K562 (cell line): ENCODE measurements around the gene TNC. TPM values are rescaled to one million over a fixed set of nuclear protein-coding genes. Genes with fewer than 3 reads are reported as not detected.

ENCODE experiments used
- ATAC-seq: fragments of 200-7000 bp; cut with Tn5 transposase; 3 replicates; pipeline ENCODE4 v1.9.1; 2020; ENCODE audit warnings: moderate library complexity
- BruUV-seq: library from RNA; stranded (reverse); fragments of 400-500 nt; replicated peaks from 2 replicates; lab custom pipeline; 2021; lab: Mats Ljungman, UMichigan
- CTCF ChIA-PET: fragments of 300-600 bp; formaldehyde crosslinking; extraction: SDS; loops from one replicate; lab custom pipeline; 2021; ENCODE audit warnings: low intra/inter-chr PET ratio; lab: Yijun Ruan, JAX
- POLR2A ChIA-PET: fragments of 300-600, 350-650 bp; sonication (Branson Sonifier 250); formaldehyde crosslinking; extraction: SDS; loops from one replicate; lab custom pipeline; 2021; ENCODE audit warnings: antibody characterized with exemption, inconsistent platforms; lab: Yijun Ruan, JAX
- DNase-seq, 4 experiments: peaks; one replicate each; pipeline versions ENCODE4 v3.0.0 to v3.0.0-alpha.2; 2011 to 2018; ENCODE audit warnings: low spot score in 3 of 4, mixed read lengths in 3 of 4; ENCODE audit errors: extremely low read depth in 1 of 4
- FAIRE-seq: peaks from 2 replicates; lab custom pipeline; 2011; peaks lifted over from hg19 to GRCh38; lab: Jason Lieb, UNC
- H2AFZ ChIP-seq: 2 replicates; pipeline ENCODE4 v1.6.0; 2011; ENCODE audit warnings: low read depth, low read length, control low read depth, inconsistent platforms
- H3K27ac ChIP-seq: fragments of 200-600 bp; 3 replicates; pipeline ENCODE4 v1.8.0; 2011; ENCODE audit warnings: low read depth, mild to moderate bottlenecking, control low read depth, inconsistent platforms, low read length, moderate library complexity, mixed read lengths; ENCODE audit errors: extremely low read depth
- H3K27me3 ChIP-seq, 2 experiments: fragments of 300-600 bp in 1 of 2; 2 replicates in 1 of 2; 3 replicates in 1 of 2; pipeline versions ENCODE4 v1.6.0 to v1.8.0; 2011; ENCODE audit warnings: inconsistent platforms in 2 of 2, low read length in 2 of 2, mild to moderate bottlenecking in 1 of 2, mixed read lengths in 1 of 2, moderate library complexity in 1 of 2; ENCODE audit not compliant: control insufficient read depth in 2 of 2, insufficient read depth in 2 of 2
- H3K36me3 ChIP-seq: fragments of 300-600 bp; 3 replicates; pipeline ENCODE4 v1.8.0; 2011; ENCODE audit warnings: mild to moderate bottlenecking, low read length, inconsistent platforms; ENCODE audit not compliant: control insufficient read depth, insufficient read depth
- H3K4me1 ChIP-seq, 2 experiments: fragments of 200-600 bp in 1 of 2; replicated peaks in 1 of 2; 2 replicates in 1 of 2; 3 replicates in 1 of 2; pipeline versions ENCODE4 v1.5.1 to v1.8.0; 2011; ENCODE audit warnings: inconsistent platforms in 2 of 2, low read length in 2 of 2, mild to moderate bottlenecking in 1 of 2, mixed read lengths in 1 of 2, moderate library complexity in 1 of 2; ENCODE audit not compliant: control insufficient read depth in 2 of 2, insufficient read depth in 2 of 2
- H3K4me2 ChIP-seq: 2 replicates; pipeline ENCODE4 v1.6.1; 2011; ENCODE audit warnings: low read length, control low read depth, inconsistent platforms, mixed read lengths; ENCODE audit not compliant: insufficient read depth
- H3K4me3 ChIP-seq: fragments of 200-600 bp; sonication (generic), shearing (Covaris generic); 2 replicates; pipeline ENCODE4 v1.5.1; 2016; ENCODE audit warnings: control low read depth, inconsistent platforms
- H3K79me2 ChIP-seq: fragments of 200-600 bp; 3 replicates; pipeline ENCODE4 v1.8.0; 2011; ENCODE audit warnings: low read length, inconsistent platforms; ENCODE audit not compliant: control insufficient read depth, insufficient read depth
- H3K9ac ChIP-seq, 2 experiments: 2 replicates each; pipeline versions ENCODE4 v1.6.0 to v1.6.1; 2011; ENCODE audit warnings: low read depth in 2 of 2, low read length in 2 of 2, control low read depth in 1 of 2, inconsistent platforms in 1 of 2, mild to moderate bottlenecking in 1 of 2, mixed read lengths in 1 of 2; ENCODE audit not compliant: insufficient read depth in 1 of 2
- H3K9me1 ChIP-seq: one replicate; pipeline ENCODE4 v1.6.0; 2011; ENCODE audit warnings: inconsistent platforms, mild to moderate bottlenecking, low read length, moderate library complexity; ENCODE audit not compliant: control insufficient read depth, insufficient read depth
- H3K9me3 ChIP-seq: replicated peaks from 2 replicates; pipeline ENCODE4 v1.5.1; 2011; ENCODE audit warnings: low read depth, low read length, inconsistent platforms; ENCODE audit not compliant: control insufficient read depth, insufficient read depth
- H4K20me1 ChIP-seq: replicated peaks from 2 replicates; pipeline ENCODE4 v1.6.1; 2011; ENCODE audit warnings: low read length, inconsistent platforms, mixed read lengths; ENCODE audit not compliant: control insufficient read depth, insufficient read depth
- CREBBP ChIP-seq: IDR thresholded peaks from one replicate; pipeline ENCODE4 v1.6.1; 2012; ENCODE audit warnings: low read depth, mild to moderate bottlenecking, control low read depth, inconsistent platforms, low read length
- E2F6 ChIP-seq, 2 experiments: IDR thresholded peaks; 2 replicates each; pipeline ENCODE4 v1.6.1; 2011; ENCODE audit warnings: borderline replicate concordance in 1 of 2, control low read depth in 1 of 2, low read depth in 1 of 2, low read length in 1 of 2, mild to moderate bottlenecking in 1 of 2, mixed read lengths in 1 of 2, moderate library complexity in 1 of 2; ENCODE audit not compliant: insufficient read depth in 1 of 2, insufficient read length in 1 of 2, poor library complexity in 1 of 2, severe bottlenecking in 1 of 2; ENCODE audit errors: extremely low read depth in 1 of 2
- FOSL1 ChIP-seq: fragments of 200-800 bp; sonication (Bioruptor generic); conservative IDR thresholded peaks from 2 replicates; pipeline ENCODE4 v1.6.1; 2016; ENCODE audit warnings: missing genetic modification characterization, missing compliant biosample characterization
- GABPB1 ChIP-seq: sonication (generic); formaldehyde crosslinking; IDR thresholded peaks from 2 replicates; pipeline ENCODE4 v1.8.0; 2022; ENCODE audit warnings: mild to moderate bottlenecking, missing genetic modification reagents
- GTF2E2 ChIP-seq: fragments of 200-800 bp; sonication (Bioruptor generic); IDR thresholded peaks from 2 replicates; pipeline ENCODE4 v1.6.1; 2016; ENCODE audit warnings: missing genetic modification characterization, missing compliant biosample characterization
- MAFK ChIP-seq: IDR thresholded peaks from 2 replicates; pipeline ENCODE4 v1.6.1; 2011; ENCODE audit warnings: low read length, improper control_type of control experiment
- MCM5 ChIP-seq: fragments of 450-650 bp; IDR thresholded peaks from 2 replicates; pipeline ENCODE4 v1.6.1; 2016; ENCODE audit warnings: low read depth
- SIN3A ChIP-seq, 2 experiments: fragments of 150-350 bp in 1 of 2; IDR thresholded peaks; 2 replicates each; pipeline ENCODE4 v1.6.1; 2011 to 2016; ENCODE audit warnings: borderline replicate concordance in 2 of 2, low read depth in 2 of 2, low read length in 2 of 2, mild to moderate bottlenecking in 2 of 2, moderate library complexity in 2 of 2; ENCODE audit not compliant: control insufficient read depth in 1 of 2
- SRSF3 ChIP-seq: fragments of 200-400 bp; formaldehyde crosslinking; IDR thresholded peaks from 2 replicates; pipeline ENCODE4 v1.6.1; 2016; ENCODE audit warnings: mild to moderate bottlenecking, low read length, moderate library complexity; ENCODE audit not compliant: insufficient read depth
- ZBTB33 ChIP-seq: sonication (generic); formaldehyde crosslinking; IDR thresholded peaks from 2 replicates; pipeline ENCODE4 v1.8.1; 2023; ENCODE audit warnings: mild to moderate bottlenecking, missing genetic modification reagents
- ZFX ChIP-seq: sonication (generic); formaldehyde crosslinking; IDR thresholded peaks from 2 replicates; pipeline ENCODE4 v1.8.0; 2022; ENCODE audit warnings: mild to moderate bottlenecking, missing genetic modification reagents, moderate library complexity
- WGBS: fragments of 100-300 bp; shearing (Covaris generic); methylation state at CpG from one replicate; pipeline ENCODE4 v1.1.6; 2016; ENCODE audit warnings: low coverage, mixed read lengths; ENCODE audit not compliant: insufficient coverage; ENCODE audit errors: missing lambda C conversion rate; 5-methylcytosine and 5-hydroxymethylcytosine counted together
- in situ Hi-C: fragments of 300-500 bp; cut with MboI; formaldehyde crosslinking; loops from 4 replicates; pipeline ENCODE4 v1.15.0; 2018; ENCODE audit warnings: inconsistent platforms, mixed read lengths
- intact Hi-C: fragments of 100-400 bp; cut with micrococcal nuclease; formaldehyde crosslinking; loops from 2 replicates; pipeline ENCODE4 v1.14.2; 2022
- polyA plus RNA-seq, 8 experiments: library from polyadenylated mRNA; depleted of rRNA in 4 of 8; stranded (reverse) in 5 of 8; unstranded in 3 of 8; fragments of >200 nt; fragmentation: Nextera tagmentation in 2 of 8; fragmentation: Illumina TruSeq in 1 of 8; extraction: Ambion mirVana in 2 of 8; extraction: Trizol in 1 of 8; gene quantifications; 2 replicates each; pipeline versions ENCODE4 v1.2.1 to v1.2.3, GENCODE V29; 2011 to 2014; ENCODE audit warnings: inconsistent platforms in 1 of 8, missing spikeins in 1 of 8
- total RNA-seq, 7 experiments: library from RNA; depleted of rRNA in 6 of 7; stranded (reverse); fragments of >200 nt in 6 of 7; fragmentation: Illumina TruSeq in 2 of 7; extraction: Trizol in 2 of 7; gene quantifications; 2 replicates each; pipeline versions ENCODE4 v1.2.1 to v1.2.3, GENCODE V29; 2011 to 2021; ENCODE audit warnings: low replicate concordance in 1 of 7

The TNC gene
- total and polyA plus RNA-seq, 9 of the 15 experiments (the other 6 are each of a cell fraction or from before 2014, with no cell fraction given): under 0.01 to 0.29 TPM; not detected in 7

- Histone ChIP-seq H3K4me1 (no peaks in the 10 kb centered on the region), H3K4me2 (no peak overlapping the region), H3K27ac (no peak overlapping the region), H3K79me2 (no peaks in the 10 kb centered on the region), H3K4me3 (no peak overlapping the region), H3K36me3 (no peaks in the 10 kb centered on the region), H3K9me1 (no peaks in the 10 kb centered on the region), H4K20me1 (no peaks in the 10 kb centered on the region), H2AFZ (no peak overlapping the region), H3K9me3 (no peaks in the 10 kb centered on the region), H3K9ac (no peak overlapping the region), H3K27me3 (no peaks in the 10 kb centered on the region)
- ATAC-seq (no peak), FAIRE-seq (no peak), DNase-seq (no peak)
- TF ChIP-seq GTF2E2 (no peak), ZFX (CRISPR knock-in tag) (no peak), MCM5 (no peak)
- 0% methylated on average over 6 of the region's 6 CpGs for WGBS
- intact Hi-C loops (no loop called here), in situ Hi-C loops (no loop called here)
- ChIA-PET CTCF (no interaction called here), POLR2A (no interaction called here)
- no TSS peak for BruUV-seq
Observed at GRCh38 chr9:114990901-114991300, 127.1 kb downstream of the TNC start.

- Histone ChIP-seq H4K20me1 (no peaks in the 10 kb centered on the region), H3K4me2 (no peak overlapping the region), H3K36me3 (no peaks in the 10 kb centered on the region), H3K9me3 (no peaks in the 10 kb centered on the region), H3K4me1 (no peaks in the 10 kb centered on the region), H3K27ac (no peak overlapping the region), H3K79me2 (no peaks in the 10 kb centered on the region), H3K4me3 (no peak overlapping the region), H3K27me3 (no peaks in the 10 kb centered on the region), H3K9me1 (no peaks in the 10 kb centered on the region), H2AFZ (no peak overlapping the region), H3K9ac (no peak overlapping the region)
- ChIA-PET POLR2A (interaction anchor here (1.0 kb wide), 1 partner anchor 9 kb away, joined by 4 read pairs; no protein-coding TSS in a partner anchor), CTCF (interaction anchor here (0.6 kb wide), 1 partner anchor 18 kb away, joined by 3 read pairs; no protein-coding TSS in a partner anchor)
- in situ Hi-C loops (no loop called here), intact Hi-C loops (no loop called here)
- FAIRE-seq (no peak), DNase-seq (no peak), ATAC-seq (no peak)
- no TSS peak for BruUV-seq
- WGBS: 0% methylated on average over 4 of the region's 4 CpGs
- TF ChIP-seq CREBBP (no peak), ZBTB33 (CRISPR knock-in tag) (no peak), GABPB1 (CRISPR knock-in tag) (no peak), E2F6 (IDR thresholded peaks at IDR 0.05; ENCODE audit: borderline replicate concordance in 1 of 2, extremely low read depth in 1 of 2, insufficient read depth in 1 of 2, insufficient read length in 1 of 2, low read depth in 1 of 2, low read length in 1 of 2, poor library complexity in 1 of 2, severe bottlenecking in 1 of 2) (no peak), MAFK (no peak), SRSF3 (no peak), FOSL1 (tag) (no peak), SIN3A (IDR thresholded peaks at IDR 0.05; ENCODE audit: borderline replicate concordance in 2 of 2, control insufficient read depth in 1 of 2, low read depth in 2 of 2, low read length in 2 of 2) (no peak)
Observed at GRCh38 chr9:114989600-114990410, 128.2 kb downstream of the TNC start.
